Measurements from ENCODE around the gene EPHA8.

GRCh38 chr1:22592051-22592450 lies 28.8 kb downstream of the EPHA8 start:
- no peak for TF ChIP-seq POLR2A (IDR thresholded peaks at IDR 0.05; ENCODE audit: low read depth, low read length)
- TF ChIP-seq RFX5 (IDR thresholded peaks at IDR 0.05; ENCODE audit: low read depth, low read length) = no peak
